ENCODE data around the gene WDR82.

DNA sequence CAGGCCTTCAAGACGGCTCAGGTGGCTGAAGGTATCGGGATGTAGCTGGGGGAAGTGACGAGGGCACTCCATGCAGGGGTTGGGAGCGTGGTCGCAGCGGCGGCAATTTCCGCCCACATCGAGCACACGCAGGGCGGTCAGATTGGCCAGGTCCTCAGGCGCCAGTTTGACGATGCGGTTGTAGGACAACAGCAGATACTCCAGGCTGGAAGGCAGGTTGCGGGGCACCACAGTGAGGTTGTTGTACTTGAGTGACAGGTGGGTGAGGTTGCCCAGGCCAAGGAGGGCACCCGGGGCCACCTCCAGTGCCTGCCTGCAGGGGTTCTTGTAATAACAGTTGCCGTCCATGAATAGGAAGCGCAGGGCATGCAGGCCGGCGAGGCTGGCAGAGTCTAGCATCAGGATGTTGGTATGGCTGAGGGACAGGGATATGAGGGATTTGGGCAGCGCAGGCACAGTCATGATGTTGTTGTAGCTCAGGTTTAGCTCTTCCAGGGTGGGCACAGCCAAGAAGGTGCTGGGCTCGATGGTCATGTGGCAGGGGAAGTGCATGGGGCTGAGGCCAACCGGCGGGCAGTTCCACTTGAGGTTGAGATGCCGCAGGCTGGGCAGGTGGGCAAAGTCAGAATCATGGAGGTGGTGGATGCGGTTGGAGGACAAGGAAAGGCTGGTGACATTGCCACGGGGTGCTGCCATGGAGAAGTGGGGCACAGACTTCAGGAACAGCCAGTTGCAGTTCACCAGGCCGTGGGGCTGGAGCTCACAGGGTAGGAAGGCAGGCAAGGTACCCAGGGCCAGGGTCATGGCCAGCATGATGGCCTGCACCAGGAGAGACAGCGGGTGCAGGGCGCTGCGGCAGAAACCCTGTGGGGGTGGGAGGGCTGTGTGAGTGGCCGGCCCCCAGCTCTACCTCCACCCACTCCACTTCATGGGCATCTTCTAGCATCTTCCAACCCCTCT is 54.7 kb downstream of the WDR82 start:
- TF ChIP-seq PML (IDR thresholded peaks at IDR 0.05; ENCODE audit: low read length), result no peak
- TF ChIP-seq, protein P1, sequence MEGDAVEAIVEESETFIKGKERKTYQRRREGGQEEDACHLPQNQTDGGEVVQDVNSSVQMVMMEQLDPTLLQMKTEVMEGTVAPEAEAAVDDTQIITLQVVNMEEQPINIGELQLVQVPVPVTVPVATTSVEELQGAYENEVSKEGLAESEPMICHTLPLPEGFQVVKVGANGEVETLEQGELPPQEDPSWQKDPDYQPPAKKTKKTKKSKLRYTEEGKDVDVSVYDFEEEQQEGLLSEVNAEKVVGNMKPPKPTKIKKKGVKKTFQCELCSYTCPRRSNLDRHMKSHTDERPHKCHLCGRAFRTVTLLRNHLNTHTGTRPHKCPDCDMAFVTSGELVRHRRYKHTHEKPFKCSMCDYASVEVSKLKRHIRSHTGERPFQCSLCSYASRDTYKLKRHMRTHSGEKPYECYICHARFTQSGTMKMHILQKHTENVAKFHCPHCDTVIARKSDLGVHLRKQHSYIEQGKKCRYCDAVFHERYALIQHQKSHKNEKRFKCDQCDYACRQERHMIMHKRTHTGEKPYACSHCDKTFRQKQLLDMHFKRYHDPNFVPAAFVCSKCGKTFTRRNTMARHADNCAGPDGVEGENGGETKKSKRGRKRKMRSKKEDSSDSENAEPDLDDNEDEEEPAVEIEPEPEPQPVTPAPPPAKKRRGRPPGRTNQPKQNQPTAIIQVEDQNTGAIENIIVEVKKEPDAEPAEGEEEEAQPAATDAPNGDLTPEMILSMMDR (IDR thresholded peaks at IDR 0.05 in 2 of 3, conservative IDR thresholded peaks at IDR 0.05 in 1 of 3; ENCODE audit: insufficient read depth in 2 of 3, low read depth in 1 of 3, low read length in 3 of 3), result no peak
- no peak for TF ChIP-seq ZNF274 (IDR thresholded peaks at IDR 0.05; ENCODE audit: borderline replicate concordance, low read depth, low read length)
- no peak for TF ChIP-seq EZH2 (IDR thresholded peaks at IDR 0.05; ENCODE audit: borderline replicate concordance, low read depth, low read length)
